Endodermal cell (in vitro differentiated cells): ENCODE measurements around the gene SLIT3. TPM values are rescaled to one million over a fixed set of nuclear protein-coding genes. Genes with fewer than 3 reads are reported as not detected.

ENCODE experiments used
- DNase-seq: peaks from one replicate; pipeline ENCODE4 v3.0.0-alpha.2; 2017
- H3K27ac ChIP-seq: 2 replicates; pipeline ENCODE4 v1.5.1; 2013; ENCODE audit warnings: mild to moderate bottlenecking, low read depth, low read length, moderate library complexity
- H3K27me3 ChIP-seq: 2 replicates; pipeline ENCODE4 v1.6.1; 2013; ENCODE audit warnings: mild to moderate bottlenecking, low read length, moderate library complexity; ENCODE audit not compliant: insufficient read depth, control insufficient read depth, poor library complexity, severe bottlenecking
- H3K36me3 ChIP-seq: 2 replicates; pipeline ENCODE4 v1.7.0; 2013; ENCODE audit warnings: mild to moderate bottlenecking, low read length, moderate library complexity; ENCODE audit not compliant: control insufficient read depth, insufficient read depth
- H3K4me1 ChIP-seq: one replicate; pipeline ENCODE4 v1.7.0; 2013; ENCODE audit warnings: low read length; ENCODE audit not compliant: control insufficient read depth, insufficient read depth
- H3K4me3 ChIP-seq: 2 replicates; pipeline ENCODE4 v1.5.1; 2013; ENCODE audit warnings: mild to moderate bottlenecking, low read length, moderate library complexity
- H3K9ac ChIP-seq: 2 replicates; pipeline ENCODE4 v1.6.1; 2013; ENCODE audit warnings: mild to moderate bottlenecking, low read length, moderate library complexity; ENCODE audit not compliant: poor library complexity, severe bottlenecking; ENCODE audit errors: extremely low read depth
- H3K9me3 ChIP-seq: 2 replicates; pipeline ENCODE4 v1.6.1; 2013; ENCODE audit warnings: mild to moderate bottlenecking, low read length, moderate library complexity; ENCODE audit not compliant: control insufficient read depth
- H3K27ac Mint-ChIP-seq: 2 replicates; pipeline ENCODE4 v1.8.0; 2020; ENCODE audit warnings: mixed read lengths
- H3K27me3 Mint-ChIP-seq: 2 replicates; pipeline ENCODE4 v1.8.0; 2021; ENCODE audit warnings: mild to moderate bottlenecking, mixed read lengths; ENCODE audit not compliant: insufficient read depth
- H3K36me3 Mint-ChIP-seq: 2 replicates; pipeline ENCODE4 v1.8.0; 2020; ENCODE audit warnings: low read depth, mixed read lengths
- H3K4me1 Mint-ChIP-seq: 2 replicates; pipeline ENCODE4 v1.8.0; 2020; ENCODE audit warnings: mixed read lengths
- H3K4me3 Mint-ChIP-seq: 2 replicates; pipeline ENCODE4 v1.8.0; 2020; ENCODE audit warnings: mild to moderate bottlenecking, moderate library complexity, mixed read lengths
- H3K9me3 Mint-ChIP-seq: 2 replicates; pipeline ENCODE4 v1.8.0; 2020; ENCODE audit warnings: mild to moderate bottlenecking, mixed read lengths
- WGBS, 2 experiments: methylation state at CpG; one replicate each; pipeline versions ENCODE4 v1.1.5 to v1.1.7; 2013; ENCODE audit warnings: missing lambda C conversion rate in 2 of 2, mixed read lengths in 1 of 2; ENCODE audit not compliant: insufficient coverage in 1 of 2, insufficient read length in 1 of 2; 5-methylcytosine and 5-hydroxymethylcytosine counted together
- total RNA-seq, 2 donors: library from RNA; stranded (reverse); fragmentation: NEBNext Ultra II Directional in 1 of 2; extraction: Animal tissue kit (Norgen Biotek cat#: 25700) in 1 of 2; gene quantifications; 2 replicates in 1 of 2; 3 replicates in 1 of 2; pipeline ENCODE4 v1.2.1, GENCODE V29; 2021
- TF ChIP-seq, protein P1 (sequence below): fragments of 200-600 bp; sonication (generic); conservative IDR thresholded peaks from 2 replicates; pipeline ENCODE4 v1.5.0; 2021; ENCODE audit warnings: antibody characterized with exemption, mild to moderate bottlenecking

The SLIT3 gene
- total RNA-seq, 2 donors from 2014 or later: 2.5 to 3.4 TPM

DNA sequence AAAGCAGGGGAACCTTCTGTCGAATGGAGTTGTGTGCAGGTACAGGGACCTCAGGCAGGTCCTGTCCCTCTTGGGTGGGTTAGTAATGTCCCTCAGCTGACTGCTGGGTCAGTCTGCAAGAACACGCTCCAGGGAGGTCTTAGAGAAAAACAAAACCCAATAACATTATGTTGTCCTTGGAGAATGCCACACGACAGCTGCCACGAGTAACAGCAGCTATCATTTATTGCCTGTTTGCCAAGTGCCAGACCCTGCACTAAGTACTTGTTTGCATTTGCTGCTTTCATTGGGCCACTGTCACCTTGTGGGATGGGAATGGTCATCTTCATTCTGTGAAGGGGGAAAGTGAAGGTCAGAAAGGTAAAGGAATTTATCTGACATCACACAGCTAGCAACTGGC is 310.3 kb downstream of the SLIT3 start:
- H3K27ac Mint-ChIP-seq: no peak overlapping the region

DNA sequence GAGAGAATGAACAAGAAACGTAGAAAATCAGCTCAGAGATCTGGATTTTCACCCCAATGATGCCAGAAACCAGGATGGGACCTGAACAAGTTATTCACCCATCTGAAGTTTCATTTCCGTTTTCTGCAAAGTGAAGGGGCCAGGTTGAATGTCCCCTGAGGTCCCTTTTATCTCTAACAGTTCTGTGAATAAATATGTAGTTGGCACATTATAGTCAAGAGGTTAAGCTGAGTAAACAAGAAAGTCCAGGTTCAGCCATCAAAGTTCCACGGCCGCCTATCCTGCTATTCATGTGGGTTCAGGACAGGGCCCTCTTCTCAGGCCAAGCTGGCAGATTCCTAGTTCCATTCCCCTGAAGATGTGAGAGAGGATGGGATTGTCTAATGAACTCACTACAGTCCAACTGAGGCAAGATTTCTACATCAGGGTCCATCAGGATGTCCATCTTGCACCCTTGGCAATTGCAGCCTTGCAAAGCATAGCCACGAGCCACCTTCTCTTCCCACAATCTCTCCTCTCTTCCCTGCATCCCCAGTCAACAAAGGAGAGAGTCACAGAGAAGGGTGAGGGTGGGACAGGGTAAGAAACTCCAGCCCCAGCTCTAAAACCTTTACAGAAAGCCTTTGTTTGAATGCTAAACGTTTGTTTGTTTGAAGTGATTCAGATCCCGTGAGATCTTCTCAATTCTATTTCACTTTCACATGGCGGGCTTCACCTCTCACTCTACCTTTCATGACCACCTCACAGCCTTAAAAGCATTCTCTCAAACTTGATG is 311.0 kb downstream of the SLIT3 start:
- peaks cover 2% of the 10 kb centered on the region for H3K4me1 ChIP-seq
- DNase-seq: no peak
- H3K9me3 Mint-ChIP-seq: no peaks in the 10 kb centered on the region
- H3K4me1 Mint-ChIP-seq: peaks cover 43% of the 10 kb centered on the region
- H3K27ac ChIP-seq: no peak overlapping the region
- H3K36me3 Mint-ChIP-seq: no peaks in the 10 kb centered on the region
- H3K27me3 Mint-ChIP-seq: peaks cover 40% of the 10 kb centered on the region
- H3K9me3 ChIP-seq: no peaks in the 10 kb centered on the region
- no peaks in the 10 kb centered on the region for H3K36me3 ChIP-seq
- H3K4me3 ChIP-seq: no peak overlapping the region
- H3K27me3 ChIP-seq: peaks cover 38% of the 10 kb centered on the region
- H3K27ac Mint-ChIP-seq: no peak overlapping the region
- TF ChIP-seq, protein P1, sequence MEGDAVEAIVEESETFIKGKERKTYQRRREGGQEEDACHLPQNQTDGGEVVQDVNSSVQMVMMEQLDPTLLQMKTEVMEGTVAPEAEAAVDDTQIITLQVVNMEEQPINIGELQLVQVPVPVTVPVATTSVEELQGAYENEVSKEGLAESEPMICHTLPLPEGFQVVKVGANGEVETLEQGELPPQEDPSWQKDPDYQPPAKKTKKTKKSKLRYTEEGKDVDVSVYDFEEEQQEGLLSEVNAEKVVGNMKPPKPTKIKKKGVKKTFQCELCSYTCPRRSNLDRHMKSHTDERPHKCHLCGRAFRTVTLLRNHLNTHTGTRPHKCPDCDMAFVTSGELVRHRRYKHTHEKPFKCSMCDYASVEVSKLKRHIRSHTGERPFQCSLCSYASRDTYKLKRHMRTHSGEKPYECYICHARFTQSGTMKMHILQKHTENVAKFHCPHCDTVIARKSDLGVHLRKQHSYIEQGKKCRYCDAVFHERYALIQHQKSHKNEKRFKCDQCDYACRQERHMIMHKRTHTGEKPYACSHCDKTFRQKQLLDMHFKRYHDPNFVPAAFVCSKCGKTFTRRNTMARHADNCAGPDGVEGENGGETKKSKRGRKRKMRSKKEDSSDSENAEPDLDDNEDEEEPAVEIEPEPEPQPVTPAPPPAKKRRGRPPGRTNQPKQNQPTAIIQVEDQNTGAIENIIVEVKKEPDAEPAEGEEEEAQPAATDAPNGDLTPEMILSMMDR: no peak
- H3K9ac ChIP-seq: no peak overlapping the region
- 68 to 93% methylated on average over 2 to 8 of the region's 8 CpGs for WGBS, 2 experiments
- H3K4me3 Mint-ChIP-seq: no peak overlapping the region

More for the DNA sequence above, 310.3 kb downstream of the SLIT3 start:
- Histone ChIP-seq H3K9me3 (no peaks in the 10 kb centered on the region), H3K4me1 (peaks cover 2% of the 10 kb centered on the region), H3K4me3 (no peak overlapping the region), H3K27ac (no peak overlapping the region), H3K27me3 (peaks cover 38% of the 10 kb centered on the region), H3K36me3 (no peaks in the 10 kb centered on the region), H3K9ac (no peak overlapping the region)
- H3K27me3 Mint-ChIP-seq: peaks cover 40% of the 10 kb centered on the region
- peaks cover 41% of the 10 kb centered on the region for H3K4me1 Mint-ChIP-seq
- DNase-seq: no peak
- TF ChIP-seq, protein P1: no peak
- no peak overlapping the region for H3K4me3 Mint-ChIP-seq
- WGBS, 2 experiments: 86 to 100% methylated on average over 3 to 4 of the region's 4 CpGs
- H3K9me3 Mint-ChIP-seq: no peaks in the 10 kb centered on the region
- no peaks in the 10 kb centered on the region for H3K36me3 Mint-ChIP-seq

DNA sequence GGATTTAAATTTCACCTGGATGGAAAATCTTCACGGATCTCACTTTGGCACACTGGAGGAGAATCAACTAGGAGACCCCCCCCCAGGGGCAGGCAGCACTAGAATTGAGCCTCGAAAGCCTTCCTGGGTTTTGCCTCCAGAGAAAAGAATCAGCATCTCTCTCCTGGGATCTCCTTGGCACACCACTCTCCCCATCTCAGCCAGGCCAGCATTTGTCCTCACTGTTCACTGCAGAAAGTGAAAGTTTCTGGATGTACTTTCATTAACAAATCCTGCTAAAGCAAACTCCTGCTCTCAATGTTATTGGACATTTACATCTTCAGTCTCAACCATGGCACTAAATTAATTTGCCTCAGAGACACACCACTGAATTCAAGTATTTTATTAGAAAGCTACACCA is 312.2 kb downstream of the SLIT3 start:
- H3K4me3 Mint-ChIP-seq: no peak overlapping the region
- peaks cover 46% of the 10 kb centered on the region for H3K4me1 Mint-ChIP-seq
- no peaks in the 10 kb centered on the region for H3K36me3 Mint-ChIP-seq
- H3K27me3 ChIP-seq: peaks cover 38% of the 10 kb centered on the region
- 82 to 90% methylated on average over 2 of the region's 2 CpGs for WGBS, 2 experiments
- peaks cover 39% of the 10 kb centered on the region for H3K27me3 Mint-ChIP-seq
- H3K9ac ChIP-seq: no peak overlapping the region
- H3K36me3 ChIP-seq: no peaks in the 10 kb centered on the region
- no peak overlapping the region for H3K27ac Mint-ChIP-seq
- no peaks in the 10 kb centered on the region for H3K9me3 ChIP-seq
- H3K27ac ChIP-seq: no peak overlapping the region
- peaks cover 6% of the 10 kb centered on the region for H3K4me1 ChIP-seq
- no peaks in the 10 kb centered on the region for H3K9me3 Mint-ChIP-seq
- TF ChIP-seq, protein P1: no peak
- H3K4me3 ChIP-seq: no peak overlapping the region
- no peak for DNase-seq
